ENCODE data around the gene TTC23.

TTC23 gene

DNA sequence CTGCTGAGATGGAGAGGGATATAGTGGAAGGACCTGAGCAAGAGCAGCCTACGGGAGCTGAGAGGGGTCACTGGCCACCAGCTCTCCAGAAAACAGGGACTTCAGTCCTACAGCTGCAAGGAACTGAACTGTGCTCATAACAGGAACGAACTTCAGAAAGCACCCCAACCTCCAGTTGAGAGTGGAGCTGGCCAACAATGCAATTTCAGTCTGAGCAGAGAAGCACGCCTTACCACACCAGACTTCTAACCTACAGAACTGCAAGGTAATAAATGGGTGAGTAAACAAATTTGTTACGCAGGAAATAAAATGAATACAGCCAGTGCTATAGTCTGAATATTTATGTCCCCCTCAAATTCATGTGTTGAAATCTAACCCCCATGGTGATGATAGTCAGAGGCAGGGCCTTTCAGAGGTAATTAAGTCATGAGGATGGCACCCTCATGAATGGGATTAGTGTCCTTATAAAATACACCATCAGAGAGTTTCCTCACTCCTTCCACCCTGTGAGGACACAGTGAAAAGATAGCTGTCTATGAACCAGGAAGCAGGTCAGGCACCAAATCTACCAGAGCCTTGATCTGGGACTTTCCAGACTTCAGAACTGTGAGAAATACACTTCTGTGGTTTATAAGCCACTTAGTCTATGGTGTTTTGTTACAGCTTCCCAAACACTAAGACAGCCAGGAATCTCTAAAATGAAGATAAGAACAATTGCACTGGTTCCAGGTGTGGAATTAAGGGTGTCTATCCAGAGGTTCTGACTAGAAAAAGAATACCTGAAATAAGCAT lies 85.9 kb downstream of the TTC23 start:
- DNase-seq (ENCODE audit: extremely low spot score) = no peak
- ChIA-PET POLR2A (no interaction called here), CTCF (interaction anchor here (0.6 kb wide), 1 partner anchor 58 kb away, joined by 3 read pairs; no protein-coding TSS in a partner anchor)
- TF ChIP-seq FOXK2 (IDR thresholded peaks at IDR 0.05) = no peak
- TF ChIP-seq L3MBTL2 (conservative IDR thresholded peaks at IDR 0.05) = no peak
- TF ChIP-seq, protein P1, sequence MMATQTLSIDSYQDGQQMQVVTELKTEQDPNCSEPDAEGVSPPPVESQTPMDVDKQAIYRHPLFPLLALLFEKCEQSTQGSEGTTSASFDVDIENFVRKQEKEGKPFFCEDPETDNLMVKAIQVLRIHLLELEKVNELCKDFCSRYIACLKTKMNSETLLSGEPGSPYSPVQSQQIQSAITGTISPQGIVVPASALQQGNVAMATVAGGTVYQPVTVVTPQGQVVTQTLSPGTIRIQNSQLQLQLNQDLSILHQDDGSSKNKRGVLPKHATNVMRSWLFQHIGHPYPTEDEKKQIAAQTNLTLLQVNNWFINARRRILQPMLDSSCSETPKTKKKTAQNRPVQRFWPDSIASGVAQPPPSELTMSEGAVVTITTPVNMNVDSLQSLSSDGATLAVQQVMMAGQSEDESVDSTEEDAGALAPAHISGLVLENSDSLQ (IDR thresholded peaks at IDR 0.05) = no peak
- TF ChIP-seq HDGF (IDR thresholded peaks at IDR 0.05; ENCODE audit: borderline replicate concordance) = no peak
- TF ChIP-seq LEF1 (IDR thresholded peaks at IDR 0.05; ENCODE audit: borderline replicate concordance) = no peak

DNA sequence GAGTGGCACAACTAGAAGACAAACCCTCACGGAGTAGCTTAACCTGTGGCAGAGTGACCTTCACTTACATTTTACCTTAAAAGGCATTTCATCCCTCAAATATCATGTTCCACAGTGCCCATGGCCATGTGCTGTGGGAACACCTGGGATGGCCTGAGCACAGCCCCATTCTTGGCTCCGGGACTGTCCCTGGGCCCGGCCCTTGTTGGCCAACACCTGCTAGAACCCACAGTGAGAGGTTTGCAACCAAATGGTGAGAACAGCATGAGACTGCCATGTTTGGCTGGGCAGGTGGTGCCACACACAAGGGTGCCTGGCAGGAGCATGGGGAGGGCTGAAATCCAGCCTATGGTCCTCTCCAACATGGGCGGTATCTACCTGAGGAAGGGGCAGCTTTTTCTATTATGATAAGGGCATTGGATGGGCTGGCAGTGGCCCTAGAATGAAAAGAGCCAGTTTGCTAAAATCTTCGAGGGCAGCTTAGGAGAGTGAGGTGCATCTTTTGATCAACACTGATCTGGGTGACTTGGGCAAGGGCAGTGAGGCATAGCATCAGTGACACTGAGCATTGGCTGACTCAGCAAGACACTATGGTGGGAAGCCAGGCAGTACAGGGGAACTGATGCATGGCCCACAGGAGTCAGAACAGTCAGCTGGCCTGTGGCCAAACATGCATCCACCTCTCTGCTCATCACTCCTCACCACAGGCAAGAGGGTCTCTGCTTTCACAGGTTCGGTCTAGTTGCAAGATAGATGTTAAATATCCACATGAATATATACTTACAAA lies 90.6 kb downstream of the TTC23 start:
- POLR2A ChIA-PET = no interaction called here
- no peak for DNase-seq (ENCODE audit: extremely low spot score)
- TF ChIP-seq CTBP1 (IDR thresholded peaks at IDR 0.05; ENCODE audit: borderline replicate concordance) = no peak
- no peak for TF ChIP-seq TARDBP (IDR thresholded peaks at IDR 0.05)
- TF ChIP-seq ZNF384 (IDR thresholded peaks at IDR 0.05) = no peak
- no peak for TF ChIP-seq FOXK2 (IDR thresholded peaks at IDR 0.05)
- no peak for TF ChIP-seq L3MBTL2 (conservative IDR thresholded peaks at IDR 0.05)
- no peak for TF ChIP-seq SP1 (IDR thresholded peaks at IDR 0.05)
- TF ChIP-seq LEF1 (IDR thresholded peaks at IDR 0.05; ENCODE audit: borderline replicate concordance) = no peak
- no peak for TF ChIP-seq FOXM1 (IDR thresholded peaks at IDR 0.05; ENCODE audit: borderline replicate concordance)
- TF ChIP-seq BHLHE40 (IDR thresholded peaks at IDR 0.05; ENCODE audit: borderline replicate concordance) = no peak
- TF ChIP-seq ARNT (IDR thresholded peaks at IDR 0.05) = no peak
- no peak for TF ChIP-seq SUZ12 (IDR thresholded peaks at IDR 0.05)
- TF ChIP-seq, protein P1 (IDR thresholded peaks at IDR 0.05) = no peak
- no peak for TF ChIP-seq FOXA1 (IDR thresholded peaks at IDR 0.05)
- no peak for TF ChIP-seq HDGF (IDR thresholded peaks at IDR 0.05; ENCODE audit: borderline replicate concordance)
- no peak for TF ChIP-seq NFRKB (IDR thresholded peaks at IDR 0.05)
- TF ChIP-seq ELF4 (IDR thresholded peaks at IDR 0.05) = no peak
- CTCF ChIA-PET = interaction anchor here (0.5 to 1.0 kb wide), 2 partner anchors 24 to 88 kb away, joined by 3 read pairs; no protein-coding TSS in a partner anchor

DNA sequence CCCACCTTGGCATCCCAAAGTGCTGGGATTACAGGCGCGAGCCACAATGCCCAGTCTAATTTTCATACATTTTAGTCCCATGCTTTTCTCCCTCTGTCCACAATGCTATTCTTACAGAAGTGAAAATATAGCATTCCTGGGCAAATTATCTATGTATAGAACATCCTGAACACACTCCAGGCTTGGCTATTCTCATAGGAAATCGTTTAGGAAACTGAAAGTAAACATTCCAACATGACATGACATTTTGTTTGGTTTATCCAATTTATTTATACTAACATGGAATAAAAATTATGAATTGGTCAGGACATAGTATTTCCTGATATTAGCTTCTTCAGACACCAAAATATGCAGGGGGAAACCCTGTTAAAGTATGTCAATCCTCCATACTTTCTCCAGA lies 91.9 kb downstream of the TTC23 start:
- DNase-seq (ENCODE audit: extremely low spot score) = no peak
- ChIA-PET POLR2A (no interaction called here), CTCF (no interaction called here)
- no peak for TF ChIP-seq NFRKB (IDR thresholded peaks at IDR 0.05)
- TF ChIP-seq ZNF384 (IDR thresholded peaks at IDR 0.05) = no peak
- TF ChIP-seq SUZ12 (IDR thresholded peaks at IDR 0.05) = no peak
- no peak for TF ChIP-seq FOXA1 (IDR thresholded peaks at IDR 0.05)
- no peak for TF ChIP-seq BHLHE40 (IDR thresholded peaks at IDR 0.05; ENCODE audit: borderline replicate concordance)
- TF ChIP-seq FOXK2 (IDR thresholded peaks at IDR 0.05) = no peak
- no peak for TF ChIP-seq HDGF (IDR thresholded peaks at IDR 0.05; ENCODE audit: borderline replicate concordance)
- TF ChIP-seq L3MBTL2 (conservative IDR thresholded peaks at IDR 0.05) = no peak
- TF ChIP-seq CTBP1 (IDR thresholded peaks at IDR 0.05; ENCODE audit: borderline replicate concordance) = no peak
- TF ChIP-seq SP1 (IDR thresholded peaks at IDR 0.05) = no peak
- no peak for TF ChIP-seq FOXM1 (IDR thresholded peaks at IDR 0.05; ENCODE audit: borderline replicate concordance)
- TF ChIP-seq LEF1 (IDR thresholded peaks at IDR 0.05; ENCODE audit: borderline replicate concordance) = no peak
- TF ChIP-seq, protein P1 (IDR thresholded peaks at IDR 0.05) = no peak
- TF ChIP-seq ELF4 (IDR thresholded peaks at IDR 0.05) = no peak
- no peak for TF ChIP-seq ARNT (IDR thresholded peaks at IDR 0.05)
- TF ChIP-seq TARDBP (IDR thresholded peaks at IDR 0.05) = no peak

DNA sequence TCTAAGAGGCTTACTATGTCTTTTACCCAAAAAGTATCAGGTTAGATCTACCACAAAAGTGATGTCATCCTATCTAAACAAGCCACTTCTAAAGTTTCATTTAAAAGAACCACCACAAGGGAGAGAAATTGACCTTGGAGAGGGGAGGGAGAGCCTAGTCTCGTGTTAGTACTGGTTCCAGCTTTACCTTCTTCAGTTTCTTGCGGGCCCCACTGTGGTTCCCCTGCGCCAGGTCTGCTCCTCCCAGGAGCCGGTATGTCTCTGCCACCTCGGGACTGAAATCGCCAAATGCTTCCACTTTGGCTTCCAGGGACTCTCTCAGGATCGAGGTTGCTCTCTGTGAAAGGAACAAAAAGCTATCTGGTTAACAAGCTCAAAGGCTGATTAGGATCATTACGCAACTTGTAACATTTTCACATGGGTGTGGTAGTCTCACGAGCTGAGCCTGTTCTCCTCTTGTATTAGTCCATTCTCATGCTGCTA lies 93.4 kb downstream of the TTC23 start:
- peak; percentile 18 for DNase-seq (ENCODE audit: extremely low spot score)
- TF ChIP-seq ARNT (IDR thresholded peaks at IDR 0.05) (no peak), ZNF384 (IDR thresholded peaks at IDR 0.05) (no peak), FOXA1 (IDR thresholded peaks at IDR 0.05) (no peak), L3MBTL2 (conservative IDR thresholded peaks at IDR 0.05) (no peak), FOXK2 (IDR thresholded peaks at IDR 0.05) (no peak), LEF1 (IDR thresholded peaks at IDR 0.05; ENCODE audit: borderline replicate concordance) (no peak), SUZ12 (IDR thresholded peaks at IDR 0.05) (no peak), CTBP1 (IDR thresholded peaks at IDR 0.05; ENCODE audit: borderline replicate concordance) (no peak), FOXM1 (IDR thresholded peaks at IDR 0.05; ENCODE audit: borderline replicate concordance) (no peak)
- ChIA-PET POLR2A (no interaction called here), CTCF (interaction anchor here (1.1 kb wide), 1 partner anchor 12 kb away, joined by 3 read pairs; no protein-coding TSS in a partner anchor)

DNA sequence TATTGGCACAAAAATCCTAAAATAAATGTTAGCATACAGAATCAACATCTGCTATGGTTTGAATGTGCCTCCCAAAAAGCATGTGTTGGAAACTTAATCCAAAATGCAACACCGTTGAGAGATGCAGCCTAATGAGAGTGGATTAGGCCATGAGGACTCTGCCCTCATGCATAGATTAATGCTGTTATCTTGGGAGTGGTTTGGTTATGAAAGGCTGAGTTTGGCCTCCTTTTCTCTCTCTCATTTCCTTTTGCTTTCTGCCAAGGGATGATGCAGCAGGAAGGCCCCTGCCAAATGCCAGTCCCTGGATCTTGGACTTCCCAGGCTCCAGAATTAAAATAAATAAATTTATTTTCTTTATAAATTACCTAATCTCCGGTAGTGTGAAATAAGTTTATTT lies 95.1 kb downstream of the TTC23 start:
- TF ChIP-seq NFRKB (IDR thresholded peaks at IDR 0.05) (no peak), L3MBTL2 (conservative IDR thresholded peaks at IDR 0.05) (no peak), TARDBP (IDR thresholded peaks at IDR 0.05) (no peak), SP1 (IDR thresholded peaks at IDR 0.05) (no peak), FOXA1 (IDR thresholded peaks at IDR 0.05) (no peak), ARNT (IDR thresholded peaks at IDR 0.05) (no peak), HDGF (IDR thresholded peaks at IDR 0.05; ENCODE audit: borderline replicate concordance) (no peak), CTBP1 (IDR thresholded peaks at IDR 0.05; ENCODE audit: borderline replicate concordance) (no peak), BHLHE40 (IDR thresholded peaks at IDR 0.05; ENCODE audit: borderline replicate concordance) (no peak), FOXM1 (IDR thresholded peaks at IDR 0.05; ENCODE audit: borderline replicate concordance) (no peak), ZNF384 (IDR thresholded peaks at IDR 0.05) (no peak), FOXK2 (IDR thresholded peaks at IDR 0.05) (no peak), LEF1 (IDR thresholded peaks at IDR 0.05; ENCODE audit: borderline replicate concordance) (no peak), SUZ12 (IDR thresholded peaks at IDR 0.05) (no peak)
- TF ChIP-seq, protein P1 (IDR thresholded peaks at IDR 0.05) = no peak
- POLR2A ChIA-PET = no interaction called here

More for the DNA sequence above, 95.1 kb downstream of the TTC23 start:
- CTCF ChIA-PET = no interaction called here
- no peak for DNase-seq (ENCODE audit: extremely low spot score)

Measured in HEK293T (cell line).